Measurements from ENCODE around the gene ANKRD6.

Gene ANKRD6

GRCh38 chr6:89487864-89488263, 54.9 kb downstream of the ANKRD6 start:
- Histone ChIP-seq H4K91ac (ENCODE audit: low read depth, low read length, poor library complexity) (no peak overlapping the region), H3K9ac (ENCODE audit: low read depth, low read length, poor library complexity) (no peak overlapping the region), H2BK120ac (ENCODE audit: low read depth, low read length) (no peak overlapping the region), H3K27me3 (ENCODE audit: control insufficient read depth in 3 of 3, insufficient read depth in 3 of 3, low read depth in 1 of 3, low read length in 3 of 3) (no peaks in the 10 kb centered on the region), H3K79me1 (ENCODE audit: low read depth, low read length) (no peaks in the 10 kb centered on the region), H3K27ac (replicated peaks; ENCODE audit: low read length) (no peak overlapping the region), H3K14ac (ENCODE audit: low read length) (no peak overlapping the region), H2BK12ac (ENCODE audit: low read length) (no peak overlapping the region), H2AK5ac (ENCODE audit: low read depth, low read length) (no peak overlapping the region), H3K4me3 (ENCODE audit: low read length in 2 of 2) (no peak overlapping the region), H2AFZ (ENCODE audit: low read length) (no peak overlapping the region), H3K4me1 (ENCODE audit: control insufficient read depth in 2 of 2, insufficient read depth in 1 of 2, low read depth in 1 of 2, low read length in 2 of 2) (peaks cover 12 to 19% of the 10 kb centered on the region in 2 donors), H3K4ac (ENCODE audit: low read length) (no peak overlapping the region), H3K36me3 (replicated peaks in 1 of 2; ENCODE audit: control insufficient read depth in 2 of 2, insufficient read depth in 2 of 2, low read length in 2 of 2) (no peaks in the 10 kb centered on the region), H2BK5ac (ENCODE audit: low read length) (no peak overlapping the region), H3K9me3 (replicated peaks in 1 of 2; ENCODE audit: control insufficient read depth in 2 of 2, insufficient read depth in 1 of 2, low read depth in 1 of 2, low read length in 2 of 2) (no peaks in the 10 kb centered on the region), H3K4me2 (ENCODE audit: insufficient read depth, low read length, poor library complexity, severe bottlenecking) (no peak overlapping the region), H4K8ac (ENCODE audit: low read depth, low read length) (no peak overlapping the region), H3K18ac (ENCODE audit: low read length) (no peak overlapping the region), H2BK15ac (ENCODE audit: low read length) (no peak overlapping the region), H3K23ac (ENCODE audit: low read depth, low read length, poor library complexity) (no peak overlapping the region)
- no CpG with 5 or more reads among the region's 1 CpG for WGBS, 2 donors (ENCODE audit: extremely low coverage in 2 of 2, insufficient read length in 2 of 2, insufficient replicate concordance in 1 of 2)
- DNase-seq (ENCODE audit: low spot score): no peak

GRCh38 chr6:89488438-89488837, 55.5 kb downstream of the ANKRD6 start:
- Histone ChIP-seq H4K91ac (ENCODE audit: low read depth, low read length, poor library complexity) (no peak overlapping the region), H2BK12ac (ENCODE audit: low read length) (no peak overlapping the region), H3K14ac (ENCODE audit: low read length) (no peak overlapping the region), H3K27ac (replicated peaks; ENCODE audit: low read length) (no peak overlapping the region), H3K4me3 (ENCODE audit: low read length in 2 of 2) (no peak overlapping the region), H3K27me3 (ENCODE audit: control insufficient read depth in 3 of 3, insufficient read depth in 3 of 3, low read depth in 1 of 3, low read length in 3 of 3) (no peaks in the 10 kb centered on the region), H2AK5ac (ENCODE audit: low read depth, low read length) (no peak overlapping the region), H3K9me3 (replicated peaks in 1 of 2; ENCODE audit: control insufficient read depth in 2 of 2, insufficient read depth in 1 of 2, low read depth in 1 of 2, low read length in 2 of 2) (no peaks in the 10 kb centered on the region), H4K8ac (ENCODE audit: low read depth, low read length) (no peak overlapping the region), H2BK5ac (ENCODE audit: low read length) (no peak overlapping the region), H3K36me3 (replicated peaks in 1 of 2; ENCODE audit: control insufficient read depth in 2 of 2, insufficient read depth in 2 of 2, low read length in 2 of 2) (no peaks in the 10 kb centered on the region), H3K9ac (ENCODE audit: low read depth, low read length, poor library complexity) (no peak overlapping the region), H3K4me1 (ENCODE audit: control insufficient read depth in 2 of 2, insufficient read depth in 1 of 2, low read depth in 1 of 2, low read length in 2 of 2) (peaks cover 8 to 16% of the 10 kb centered on the region in 2 donors), H3K79me1 (ENCODE audit: low read depth, low read length) (no peaks in the 10 kb centered on the region), H2BK120ac (ENCODE audit: low read depth, low read length) (no peak overlapping the region), H3K4ac (ENCODE audit: low read length) (no peak overlapping the region), H3K4me2 (ENCODE audit: insufficient read depth, low read length, poor library complexity, severe bottlenecking) (no peak overlapping the region), H3K23ac (ENCODE audit: low read depth, low read length, poor library complexity) (no peak overlapping the region), H3K18ac (ENCODE audit: low read length) (no peak overlapping the region), H2BK15ac (ENCODE audit: low read length) (no peak overlapping the region), H2AFZ (ENCODE audit: low read length) (no peak overlapping the region)
- no peak for DNase-seq (ENCODE audit: low spot score)

- H2BK12ac ChIP-seq (ENCODE audit: low read length): no peak overlapping the region
- no peak overlapping the region for H3K4me2 ChIP-seq (ENCODE audit: insufficient read depth, low read length, poor library complexity, severe bottlenecking)
- no CpG with 5 or more reads among the region's 3 CpGs for WGBS, 2 donors (ENCODE audit: extremely low coverage in 2 of 2, insufficient read length in 2 of 2, insufficient replicate concordance in 1 of 2)
- no peak overlapping the region for H2BK120ac ChIP-seq (ENCODE audit: low read depth, low read length)
- no peak overlapping the region for H3K4ac ChIP-seq (ENCODE audit: low read length)
- no peak overlapping the region for H3K23ac ChIP-seq (ENCODE audit: low read depth, low read length, poor library complexity)
- H3K4me3 ChIP-seq (ENCODE audit: low read length in 2 of 2): no peak overlapping the region
- H3K36me3 ChIP-seq (replicated peaks in 1 of 2; ENCODE audit: control insufficient read depth in 2 of 2, insufficient read depth in 2 of 2, low read length in 2 of 2): no peaks in the 10 kb centered on the region
- H2AK5ac ChIP-seq (ENCODE audit: low read depth, low read length): no peak overlapping the region
- peak overlapping the region; percentile 1 for H2BK15ac ChIP-seq (ENCODE audit: low read length)
- no peaks in the 10 kb centered on the region for H3K27me3 ChIP-seq (ENCODE audit: control insufficient read depth in 3 of 3, insufficient read depth in 3 of 3, low read depth in 1 of 3, low read length in 3 of 3)
- H3K27ac ChIP-seq (replicated peaks; ENCODE audit: low read length): no peak overlapping the region
- H3K14ac ChIP-seq (ENCODE audit: low read length): no peak overlapping the region
- no peak overlapping the region for H2BK5ac ChIP-seq (ENCODE audit: low read length)
- H4K8ac ChIP-seq (ENCODE audit: low read depth, low read length): no peak overlapping the region
- H3K18ac ChIP-seq (ENCODE audit: low read length): no peak overlapping the region
- peaks cover 1 to 14% of the 10 kb centered on the region in 2 donors for H3K4me1 ChIP-seq (ENCODE audit: control insufficient read depth in 2 of 2, insufficient read depth in 1 of 2, low read depth in 1 of 2, low read length in 2 of 2)
- H4K91ac ChIP-seq (ENCODE audit: low read depth, low read length, poor library complexity): no peak overlapping the region
- H3K79me1 ChIP-seq (ENCODE audit: low read depth, low read length): no peaks in the 10 kb centered on the region
- no peak overlapping the region for H2AFZ ChIP-seq (ENCODE audit: low read length)
- H3K9me3 ChIP-seq (replicated peaks in 1 of 2; ENCODE audit: control insufficient read depth in 2 of 2, insufficient read depth in 1 of 2, low read depth in 1 of 2, low read length in 2 of 2): no peaks in the 10 kb centered on the region
- no peak for DNase-seq (ENCODE audit: low spot score)
- H3K9ac ChIP-seq (ENCODE audit: low read depth, low read length, poor library complexity): no peak overlapping the region
Measured at GRCh38 chr6:89489078-89489477, 56.1 kb downstream of the ANKRD6 start.

- no peaks in the 10 kb centered on the region for H3K9me3 ChIP-seq (replicated peaks in 1 of 2; ENCODE audit: control insufficient read depth in 2 of 2, insufficient read depth in 1 of 2, low read depth in 1 of 2, low read length in 2 of 2)
- H3K27ac ChIP-seq (replicated peaks; ENCODE audit: low read length): no peak overlapping the region
- no peak overlapping the region for H2AFZ ChIP-seq (ENCODE audit: low read length)
- no peak overlapping the region for H3K4me2 ChIP-seq (ENCODE audit: insufficient read depth, low read length, poor library complexity, severe bottlenecking)
- DNase-seq (ENCODE audit: low spot score): no peak
- H2BK15ac ChIP-seq (ENCODE audit: low read length): no peak overlapping the region
- H3K9ac ChIP-seq (ENCODE audit: low read depth, low read length, poor library complexity): no peak overlapping the region
- no peaks in the 10 kb centered on the region for H3K36me3 ChIP-seq (replicated peaks in 1 of 2; ENCODE audit: control insufficient read depth in 2 of 2, insufficient read depth in 2 of 2, low read length in 2 of 2)
- no peak overlapping the region for H4K8ac ChIP-seq (ENCODE audit: low read depth, low read length)
- no CpG with 5 or more reads among the region's 7 CpGs for WGBS, 2 donors (ENCODE audit: extremely low coverage in 2 of 2, insufficient read length in 2 of 2, insufficient replicate concordance in 1 of 2)
- H3K23ac ChIP-seq (ENCODE audit: low read depth, low read length, poor library complexity): no peak overlapping the region
- H3K14ac ChIP-seq (ENCODE audit: low read length): no peak overlapping the region
- no peak overlapping the region for H2AK5ac ChIP-seq (ENCODE audit: low read depth, low read length)
- no peak overlapping the region for H2BK5ac ChIP-seq (ENCODE audit: low read length)
- no peak overlapping the region for H2BK12ac ChIP-seq (ENCODE audit: low read length)
- no peak overlapping the region for H4K91ac ChIP-seq (ENCODE audit: low read depth, low read length, poor library complexity)
- no peak overlapping the region for H3K4me3 ChIP-seq (ENCODE audit: low read length in 2 of 2)
- no peaks in the 10 kb centered on the region for H3K79me1 ChIP-seq (ENCODE audit: low read depth, low read length)
- H3K4ac ChIP-seq (ENCODE audit: low read length): no peak overlapping the region
- no peak overlapping the region for H3K18ac ChIP-seq (ENCODE audit: low read length)
- peaks cover 0 to 15% of the 10 kb centered on the region in 2 donors for H3K4me1 ChIP-seq (ENCODE audit: control insufficient read depth in 2 of 2, insufficient read depth in 1 of 2, low read depth in 1 of 2, low read length in 2 of 2)
- no peak overlapping the region for H2BK120ac ChIP-seq (ENCODE audit: low read depth, low read length)
- H3K27me3 ChIP-seq (ENCODE audit: control insufficient read depth in 3 of 3, insufficient read depth in 3 of 3, low read depth in 1 of 3, low read length in 3 of 3): no peaks in the 10 kb centered on the region
Measured at GRCh38 chr6:89492025-89492640, 59.2 kb downstream of the ANKRD6 start.
